Measurements from ENCODE around the gene TARP.

- TF ChIP-seq, protein P1, sequence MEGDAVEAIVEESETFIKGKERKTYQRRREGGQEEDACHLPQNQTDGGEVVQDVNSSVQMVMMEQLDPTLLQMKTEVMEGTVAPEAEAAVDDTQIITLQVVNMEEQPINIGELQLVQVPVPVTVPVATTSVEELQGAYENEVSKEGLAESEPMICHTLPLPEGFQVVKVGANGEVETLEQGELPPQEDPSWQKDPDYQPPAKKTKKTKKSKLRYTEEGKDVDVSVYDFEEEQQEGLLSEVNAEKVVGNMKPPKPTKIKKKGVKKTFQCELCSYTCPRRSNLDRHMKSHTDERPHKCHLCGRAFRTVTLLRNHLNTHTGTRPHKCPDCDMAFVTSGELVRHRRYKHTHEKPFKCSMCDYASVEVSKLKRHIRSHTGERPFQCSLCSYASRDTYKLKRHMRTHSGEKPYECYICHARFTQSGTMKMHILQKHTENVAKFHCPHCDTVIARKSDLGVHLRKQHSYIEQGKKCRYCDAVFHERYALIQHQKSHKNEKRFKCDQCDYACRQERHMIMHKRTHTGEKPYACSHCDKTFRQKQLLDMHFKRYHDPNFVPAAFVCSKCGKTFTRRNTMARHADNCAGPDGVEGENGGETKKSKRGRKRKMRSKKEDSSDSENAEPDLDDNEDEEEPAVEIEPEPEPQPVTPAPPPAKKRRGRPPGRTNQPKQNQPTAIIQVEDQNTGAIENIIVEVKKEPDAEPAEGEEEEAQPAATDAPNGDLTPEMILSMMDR (conservative IDR thresholded peaks at IDR 0.05; ENCODE audit: low read depth, low read length): no peak
- no peak for TF ChIP-seq RCOR1 (IDR thresholded peaks at IDR 0.05; ENCODE audit: insufficient replicate concordance, low read length)
- TF ChIP-seq POLR2A (IDR thresholded peaks at IDR 0.05; ENCODE audit: low read depth, low read length): no peak
- no peak for TF ChIP-seq MAFK (IDR thresholded peaks at IDR 0.05; ENCODE audit: low read depth, low read length)
- TF ChIP-seq, protein P2, sequence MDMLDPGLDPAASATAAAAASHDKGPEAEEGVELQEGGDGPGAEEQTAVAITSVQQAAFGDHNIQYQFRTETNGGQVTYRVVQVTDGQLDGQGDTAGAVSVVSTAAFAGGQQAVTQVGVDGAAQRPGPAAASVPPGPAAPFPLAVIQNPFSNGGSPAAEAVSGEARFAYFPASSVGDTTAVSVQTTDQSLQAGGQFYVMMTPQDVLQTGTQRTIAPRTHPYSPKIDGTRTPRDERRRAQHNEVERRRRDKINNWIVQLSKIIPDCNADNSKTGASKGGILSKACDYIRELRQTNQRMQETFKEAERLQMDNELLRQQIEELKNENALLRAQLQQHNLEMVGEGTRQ (IDR thresholded peaks at IDR 0.05; ENCODE audit: low read depth, low read length): no peak
- TF ChIP-seq FOS (IDR thresholded peaks at IDR 0.05; ENCODE audit: low read depth, low read length): no peak
- TF ChIP-seq MAZ (IDR thresholded peaks at IDR 0.05; ENCODE audit: borderline replicate concordance, low read depth, low read length): no peak
- TF ChIP-seq, protein P3, sequence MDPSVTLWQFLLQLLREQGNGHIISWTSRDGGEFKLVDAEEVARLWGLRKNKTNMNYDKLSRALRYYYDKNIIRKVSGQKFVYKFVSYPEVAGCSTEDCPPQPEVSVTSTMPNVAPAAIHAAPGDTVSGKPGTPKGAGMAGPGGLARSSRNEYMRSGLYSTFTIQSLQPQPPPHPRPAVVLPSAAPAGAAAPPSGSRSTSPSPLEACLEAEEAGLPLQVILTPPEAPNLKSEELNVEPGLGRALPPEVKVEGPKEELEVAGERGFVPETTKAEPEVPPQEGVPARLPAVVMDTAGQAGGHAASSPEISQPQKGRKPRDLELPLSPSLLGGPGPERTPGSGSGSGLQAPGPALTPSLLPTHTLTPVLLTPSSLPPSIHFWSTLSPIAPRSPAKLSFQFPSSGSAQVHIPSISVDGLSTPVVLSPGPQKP (IDR thresholded peaks at IDR 0.05; ENCODE audit: borderline replicate concordance, low read depth, low read length): no peak
- no peak for TF ChIP-seq RAD21 (IDR thresholded peaks at IDR 0.05; ENCODE audit: low read length)
- no peak for TF ChIP-seq SMC3 (IDR thresholded peaks at IDR 0.05; ENCODE audit: low read depth, low read length)
- no peak for TF ChIP-seq MXI1 (IDR thresholded peaks at IDR 0.05; ENCODE audit: borderline replicate concordance, low read depth, low read length)
- TF ChIP-seq CEBPB (IDR thresholded peaks at IDR 0.05; ENCODE audit: low read depth, low read length): no peak
- TF ChIP-seq NFE2L2 (IDR thresholded peaks at IDR 0.05; ENCODE audit: low read depth, low read length): no peak
Observed at GRCh38 chr7:38321967-38322366, 48.5 kb upstream of the TARP start.
